Measurements from ENCODE around the gene ARHGAP21. TPM values are rescaled to one million over a fixed set of nuclear protein-coding genes. Genes with fewer than 3 reads are reported as not detected.
A peak's percentile ranks its signal among the peaks of the same experiment; 100 is the strongest.
"Not testable (repeated sequence)": the region's sequence is repeated elsewhere in the genome, so short reads cannot be mapped to it uniquely, and the experiment has no call there.

Gene ARHGAP21
- total and polyA plus RNA-seq, 5 donors = 23.2 to 72.0 (median 56.2) TPM

- ATAC-seq; H3K4me1 ChIP-seq (ENCODE audit: control insufficient read depth, insufficient read depth, low read length); H3K27me3 ChIP-seq (ENCODE audit: control insufficient read depth, insufficient read depth); H3K4me3 ChIP-seq (ENCODE audit: low read length); H3K27ac ChIP-seq (ENCODE audit: low read length); intact Hi-C loops (cut with DNase I); DNase-seq; H3K9me3 ChIP-seq (ENCODE audit: control insufficient read depth, low read length): not testable (repeated sequence)
- WGBS = 99% methylated on average over 4 of the region's 4 CpGs
Measured at GRCh38 chr10:24658319-24658718, 65.4 kb downstream of the ARHGAP21 start.

- 97% methylated on average over 13 of the region's 33 CpGs for WGBS
- H3K27ac ChIP-seq (ENCODE audit: low read length); H3K9me3 ChIP-seq (ENCODE audit: control insufficient read depth, low read length); H3K4me3 ChIP-seq (ENCODE audit: low read length); intact Hi-C loops (cut with DNase I); H3K4me1 ChIP-seq (ENCODE audit: control insufficient read depth, insufficient read depth, low read length); ATAC-seq; DNase-seq; H3K27me3 ChIP-seq (ENCODE audit: control insufficient read depth, insufficient read depth): not testable (repeated sequence)
Measured at GRCh38 chr10:24656326-24656725, 67.4 kb downstream of the ARHGAP21 start.

GRCh38 chr10:24652381-24652957, 71.2 kb downstream of the ARHGAP21 start:
- no peak overlapping the region for H3K4me3 ChIP-seq (ENCODE audit: low read length)
- no peak for ATAC-seq
- no peaks in the 10 kb centered on the region for H3K27me3 ChIP-seq (ENCODE audit: control insufficient read depth, insufficient read depth)
- no peak for DNase-seq
- 95% methylated on average over 4 of the region's 4 CpGs for WGBS
- intact Hi-C loops (cut with DNase I) = no loop called here
- peaks cover 4% of the 10 kb centered on the region for H3K4me1 ChIP-seq (ENCODE audit: control insufficient read depth, insufficient read depth, low read length)
- no peak overlapping the region for H3K27ac ChIP-seq (ENCODE audit: low read length)
- H3K9me3 ChIP-seq (ENCODE audit: control insufficient read depth, low read length) = no peaks in the 10 kb centered on the region

- intact Hi-C loops (cut with DNase I) = no loop called here
- Histone ChIP-seq H3K4me3 (ENCODE audit: low read length) (no peak overlapping the region), H3K4me1 (ENCODE audit: control insufficient read depth, insufficient read depth, low read length) (peaks cover 4% of the 10 kb centered on the region), H3K27me3 (ENCODE audit: control insufficient read depth, insufficient read depth) (no peaks in the 10 kb centered on the region), H3K27ac (ENCODE audit: low read length) (no peak overlapping the region), H3K9me3 (ENCODE audit: control insufficient read depth, low read length) (no peaks in the 10 kb centered on the region)
- peak in 1 of 2 donors; percentile 50 for ATAC-seq
- 20% methylated on average over 2 of the region's 2 CpGs for WGBS
- DNase-seq = no peak
Measured at GRCh38 chr10:24651923-24652322, 71.8 kb downstream of the ARHGAP21 start.

GRCh38 chr10:24650669-24651391, 72.9 kb downstream of the ARHGAP21 start:
- no peak for ATAC-seq
- no peaks in the 10 kb centered on the region for H3K9me3 ChIP-seq (ENCODE audit: control insufficient read depth, low read length)

GRCh38 chr10:24645784-24646183, 77.9 kb downstream of the ARHGAP21 start:
- peaks cover under 1% of the 10 kb centered on the region for H3K4me1 ChIP-seq (ENCODE audit: control insufficient read depth, insufficient read depth, low read length)
- intact Hi-C loops (cut with DNase I) = loop anchor here in 3 of 4 donors (5.0 to 10.0 kb wide), 4 partner anchors 69 to 439 kb away; partner anchors contain the start of gene ARHGAP21 (in 1 of the 3)
- H3K9me3 ChIP-seq (ENCODE audit: control insufficient read depth, low read length) = no peaks in the 10 kb centered on the region
- no peak overlapping the region for H3K4me3 ChIP-seq (ENCODE audit: low read length)
- ATAC-seq = no peak
- H3K27me3 ChIP-seq (ENCODE audit: control insufficient read depth, insufficient read depth) = no peaks in the 10 kb centered on the region
- H3K27ac ChIP-seq (ENCODE audit: low read length) = no peak overlapping the region
- DNase-seq = no peak

More at GRCh38 chr10:24650669-24651391, 72.9 kb downstream of the ARHGAP21 start:
- DNase-seq = no peak
- Histone ChIP-seq H3K4me3 (ENCODE audit: low read length) (no peak overlapping the region), H3K4me1 (ENCODE audit: control insufficient read depth, insufficient read depth, low read length) (peaks cover 4% of the 10 kb centered on the region), H3K27ac (ENCODE audit: low read length) (no peak overlapping the region), H3K27me3 (ENCODE audit: control insufficient read depth, insufficient read depth) (no peaks in the 10 kb centered on the region)
- intact Hi-C loops (cut with DNase I) = no loop called here
- 93% methylated on average over 4 of the region's 4 CpGs for WGBS

GRCh38 chr10:24645022-24645421, 78.7 kb downstream of the ARHGAP21 start:
- no peaks in the 10 kb centered on the region for H3K4me1 ChIP-seq (ENCODE audit: control insufficient read depth, insufficient read depth, low read length)
- no peaks in the 10 kb centered on the region for H3K27me3 ChIP-seq (ENCODE audit: control insufficient read depth, insufficient read depth)
- DNase-seq (no peak), ATAC-seq (no peak)
- no peak overlapping the region for H3K4me3 ChIP-seq (ENCODE audit: low read length)
- no peak overlapping the region for H3K27ac ChIP-seq (ENCODE audit: low read length)
- no peaks in the 10 kb centered on the region for H3K9me3 ChIP-seq (ENCODE audit: control insufficient read depth, low read length)
- intact Hi-C loops (cut with DNase I) = loop anchor here in 3 of 4 donors (5.0 to 10.0 kb wide), 4 partner anchors 70 to 440 kb away; partner anchors contain the start of gene ARHGAP21 (in 1 of the 3)

- H3K4me1 ChIP-seq (ENCODE audit: control insufficient read depth, insufficient read depth, low read length) = no peaks in the 10 kb centered on the region
- no peak for DNase-seq
- no peaks in the 10 kb centered on the region for H3K9me3 ChIP-seq (ENCODE audit: control insufficient read depth, low read length)
- no peaks in the 10 kb centered on the region for H3K27me3 ChIP-seq (ENCODE audit: control insufficient read depth, insufficient read depth)
- no peak overlapping the region for H3K27ac ChIP-seq (ENCODE audit: low read length)
- intact Hi-C loops (cut with DNase I) = loop anchor here in 3 of 4 donors (5.0 to 10.0 kb wide), 5 partner anchors 71 to 441 kb away; partner anchors contain the start of gene ARHGAP21 (in 1 of the 3)
- H3K4me3 ChIP-seq (ENCODE audit: low read length) = no peak overlapping the region
- ATAC-seq = no peak
- 92% methylated on average over 6 of the region's 6 CpGs for WGBS
Measured at GRCh38 chr10:24643679-24644209, 79.9 kb downstream of the ARHGAP21 start.

- H3K9me3 ChIP-seq (ENCODE audit: control insufficient read depth, low read length) = no peaks in the 10 kb centered on the region
- no peak overlapping the region for H3K27ac ChIP-seq (ENCODE audit: low read length)
- H3K27me3 ChIP-seq (ENCODE audit: control insufficient read depth, insufficient read depth) = no peaks in the 10 kb centered on the region
- intact Hi-C loops (cut with DNase I) = loop anchor here in 3 of 4 donors (5.0 to 10.0 kb wide), 5 partner anchors 72 to 442 kb away; partner anchors contain the start of gene ARHGAP21 (in 1 of the 3)
- H3K4me1 ChIP-seq (ENCODE audit: control insufficient read depth, insufficient read depth, low read length) = no peaks in the 10 kb centered on the region
- H3K4me3 ChIP-seq (ENCODE audit: low read length) = no peak overlapping the region
- DNase-seq (no peak), ATAC-seq (peak; percentile 89 to 93)
- WGBS = 30% methylated on average over 6 of the region's 6 CpGs
Measured at GRCh38 chr10:24642921-24643678, 80.6 kb downstream of the ARHGAP21 start.

GRCh38 chr10:24639124-24639523, 84.6 kb downstream of the ARHGAP21 start:
- no peaks in the 10 kb centered on the region for H3K9me3 ChIP-seq (ENCODE audit: control insufficient read depth, low read length)
- H3K4me1 ChIP-seq (ENCODE audit: control insufficient read depth, insufficient read depth, low read length) = no peaks in the 10 kb centered on the region
- ATAC-seq (no peak), DNase-seq (no peak)
- H3K4me3 ChIP-seq (ENCODE audit: low read length) = no peak overlapping the region
- H3K27ac ChIP-seq (ENCODE audit: low read length) = no peak overlapping the region
- intact Hi-C loops (cut with DNase I) = no loop called here
- WGBS = 98% methylated on average over 1 of the region's 1 CpG
- H3K27me3 ChIP-seq (ENCODE audit: control insufficient read depth, insufficient read depth) = no peaks in the 10 kb centered on the region

Data from right cardiac atrium (tissue), 5 donors.